Ovary (tissue), 9 donors: Measurements from ENCODE around the gene FILIP1L. TPM values are rescaled to one million over a fixed set of nuclear protein-coding genes. Genes with fewer than 3 reads are reported as not detected.

ENCODE experiments used
- DNase-seq, 5 donors: peaks; one replicate each; pipeline ENCODE4 v3.0.0-alpha.2; 2019 to 2020
- H3K27ac ChIP-seq, 2 donors: fragments of 200-600 bp; one replicate each; pipeline versions ENCODE4 v1.5.1 to v1.8.0; 2019 to 2022
- H3K27me3 ChIP-seq: fragments of 200-600 bp; one replicate; pipeline ENCODE4 v1.8.0; 2022
- H3K36me3 ChIP-seq: fragments of 200-600 bp; sonication (generic); one replicate; pipeline ENCODE4 v1.5.1; 2019
- H3K4me1 ChIP-seq: one replicate; pipeline ENCODE4 v1.8.1; 2013; ENCODE audit warnings: mild to moderate bottlenecking, moderate library complexity; ENCODE audit not compliant: insufficient read depth
- H3K4me3 ChIP-seq: fragments of 200-600 bp; sonication (generic); one replicate; pipeline ENCODE4 v1.5.1; 2017
- H3K9me3 ChIP-seq, 2 donors: fragments of 200-600 bp in 1 of 2; sonication (generic) in 1 of 2; one replicate each; pipeline versions ENCODE4 v1.5.1 to v1.8.1; 2013 to 2019; ENCODE audit warnings: mild to moderate bottlenecking in 1 of 2, moderate library complexity in 1 of 2
- CTCF ChIP-seq, 3 donors: fragments of 450-650 bp in 2 of 3; fragments of 200-600 bp in 1 of 3; IDR thresholded peaks; one replicate each; pipeline versions ENCODE4 v1.5.1 to v1.8.0; 2016 to 2022; ENCODE audit warnings: antibody characterized with exemption in 3 of 3, mild to moderate bottlenecking in 1 of 3
- EP300 ChIP-seq: sonication (generic); formaldehyde crosslinking; IDR thresholded peaks from one replicate; pipeline ENCODE4 v1.6.1; 2017; ENCODE audit warnings: antibody characterized with exemption
- POLR2A ChIP-seq: fragments of 450-650 bp; IDR thresholded peaks from one replicate; pipeline ENCODE4 v1.6.1; 2017; ENCODE audit warnings: antibody characterized with exemption, mild to moderate bottlenecking, moderate library complexity
- WGBS, 3 donors: extraction: QIAGEN DNeasy Blood & Tissue Kit in 1 of 3; methylation state at CpG; one replicate each; pipeline versions ENCODE4 v1.1.5 to v1.1.7; 2013 to 2017; 5-methylcytosine and 5-hydroxymethylcytosine counted together
- intact Hi-C, 4 donors: fragments of 100-400 bp; cut with DNase I; formaldehyde crosslinking; loops; one replicate each; pipeline versions ENCODE4 v1.11.0 to v1.15.1; 2022 to 2023
- polyA plus RNA-seq, 2 donors: library from polyadenylated mRNA; stranded (reverse); fragments of 200-250 nt in 1 of 2; fragments of 350-450 nt in 1 of 2; fragmentation: Illumina TruSeq in 1 of 2; extraction: RNeasy Lipid Tissue Mini Kit (QIAGEN cat#74804) in 1 of 2; gene quantifications; one replicate each; pipeline ENCODE4 v1.2.3, GENCODE V29; 2013 to 2014
- total RNA-seq, 7 donors: library from RNA; depleted of rRNA in 2 of 7; stranded (reverse); fragments of >200 nt in 2 of 7; fragmentation: NEBNext Ultra II Directional in 3 of 7; extraction: Animal tissue kit (Norgen Biotek cat#: 25700) in 3 of 7; gene quantifications; one replicate each; pipeline versions ENCODE4 v1.1.0 to v1.2.4, GENCODE V29; 2016 to 2023
- donor health status: DM: no; HTN: no; CAD: no; lungs with moderate emphysema.
- donor health status: DM: no; HTN: no; CAD: no.
- donor health status: Bipolar disorder and iron deficiency.
- donor health status: DM: yes; HTN: yes; CAD: no.
- donor health status: DM: no; HTN: no; CAD: no.
- donor health status: DM: yes; HTN: yes; CAD: no.

The FILIP1L gene
- total and polyA plus RNA-seq, 9 donors, result 23.7 to 174 (median 110) TPM

DNA sequence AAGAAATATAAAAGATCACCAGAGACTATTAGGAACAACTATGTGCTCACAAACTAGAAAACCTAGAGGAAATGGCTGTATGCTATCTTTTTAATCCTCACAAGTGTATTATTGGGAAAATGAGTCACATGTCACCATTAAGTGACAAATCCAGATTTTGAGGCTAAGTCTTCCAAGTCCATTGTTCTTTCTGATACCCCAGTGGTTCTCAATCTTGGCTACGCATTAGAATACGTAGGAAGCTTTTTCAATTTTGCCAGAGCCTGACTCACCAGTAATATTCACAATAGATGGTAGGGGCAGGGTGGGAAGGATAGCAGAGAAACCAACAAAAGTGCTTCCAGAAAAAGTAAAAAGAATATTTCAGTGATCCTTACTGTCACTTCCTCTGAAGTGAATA lies 117.0 kb downstream of the FILIP1L start:
- no peak overlapping the region for H3K27ac ChIP-seq
- intact Hi-C loops, result no loop called here

DNA sequence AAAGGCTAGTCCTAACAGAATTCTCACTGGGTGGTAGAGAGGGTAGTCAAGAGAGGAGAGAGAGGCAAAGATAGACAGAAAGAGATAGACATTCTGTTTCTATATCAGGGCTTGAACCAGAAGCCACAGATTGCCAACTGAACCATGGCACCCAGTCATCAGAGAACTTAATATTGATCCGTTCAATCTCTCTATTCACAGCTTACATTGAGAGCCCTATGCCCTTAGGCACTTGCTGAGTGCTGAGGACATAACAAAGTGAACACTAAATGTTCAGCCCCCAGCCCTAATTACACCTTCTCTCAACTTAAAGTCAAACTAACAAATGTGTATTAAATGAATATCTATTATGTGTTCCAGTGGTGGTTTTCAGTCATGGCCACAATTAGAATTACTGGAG lies 124.1 kb downstream of the FILIP1L start:
- no peak overlapping the region for H3K4me3 ChIP-seq
- TF ChIP-seq CTCF (IDR thresholded peaks at IDR 0.05) (no peak), EP300 (no peak), POLR2A (no peak)
- no peaks in the 10 kb centered on the region for H3K36me3 ChIP-seq
- 95 to 98% (median 96%) methylated on average over 1 of the region's 1 CpG for WGBS, 3 donors
- H3K4me1 ChIP-seq, result no peaks in the 10 kb centered on the region
- no peaks in the 10 kb centered on the region for H3K9me3 ChIP-seq
- no peaks in the 10 kb centered on the region for H3K27me3 ChIP-seq
- no peak for DNase-seq
- intact Hi-C loops, result no loop called here
- H3K27ac ChIP-seq, result no peak overlapping the region

More for the DNA sequence above, 117.0 kb downstream of the FILIP1L start:
- no peaks in the 10 kb centered on the region for H3K9me3 ChIP-seq
- no peaks in the 10 kb centered on the region for H3K4me1 ChIP-seq
- no peak for DNase-seq
- no peak overlapping the region for H3K4me3 ChIP-seq
- no peaks in the 10 kb centered on the region for H3K27me3 ChIP-seq
- no peak for TF ChIP-seq EP300
- TF ChIP-seq CTCF (IDR thresholded peaks at IDR 0.05), result no peak
- no peak for TF ChIP-seq POLR2A
- WGBS, 3 donors, result 88 to 94% (median 90%) methylated on average over 2 of the region's 2 CpGs
- H3K36me3 ChIP-seq, result no peaks in the 10 kb centered on the region

DNA sequence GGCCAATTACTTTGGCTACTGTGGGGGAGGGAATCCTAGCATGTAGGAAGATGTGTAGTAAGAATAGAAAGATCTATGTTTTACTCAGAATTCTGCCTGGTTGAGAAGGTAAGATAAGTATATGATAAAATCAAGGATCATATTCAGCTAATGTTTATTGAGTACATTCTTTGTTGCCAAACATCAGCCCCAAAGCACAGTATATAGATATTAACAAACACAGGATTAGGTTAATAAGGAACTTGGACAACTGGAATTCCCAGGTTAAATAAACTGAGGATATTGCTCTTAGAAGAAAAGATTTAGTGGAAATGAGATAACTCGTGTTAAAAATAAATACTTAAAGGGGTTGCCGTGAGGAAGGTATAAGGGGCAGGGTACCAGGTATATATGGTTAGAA lies 129.6 kb downstream of the FILIP1L start:
- no peak overlapping the region for H3K27ac ChIP-seq
- H3K4me1 ChIP-seq, result peaks cover 1% of the 10 kb centered on the region
- WGBS, 3 donors, result 58 to 67% (median 62%) methylated on average over 2 of the region's 2 CpGs
- no peak for DNase-seq
- intact Hi-C loops, result no loop called here
- no peaks in the 10 kb centered on the region for H3K36me3 ChIP-seq
- H3K9me3 ChIP-seq, result no peaks in the 10 kb centered on the region
- no peaks in the 10 kb centered on the region for H3K27me3 ChIP-seq
- TF ChIP-seq POLR2A (no peak), EP300 (no peak), CTCF (IDR thresholded peaks at IDR 0.05) (no peak)
- H3K4me3 ChIP-seq, result no peak overlapping the region

GRCh38 chr3:99984139-99984538 lies 130.2 kb downstream of the FILIP1L start:
- Histone ChIP-seq H3K4me3 (no peak overlapping the region), H3K27ac (no peak overlapping the region), H3K36me3 (no peaks in the 10 kb centered on the region), H3K9me3 (no peaks in the 10 kb centered on the region), H3K27me3 (no peaks in the 10 kb centered on the region), H3K4me1 (peaks cover 1% of the 10 kb centered on the region)
- DNase-seq, result no peak
- TF ChIP-seq EP300 (no peak), CTCF (IDR thresholded peaks at IDR 0.05) (no peak), POLR2A (no peak)
- intact Hi-C loops, result no loop called here

- Histone ChIP-seq H3K4me1 (peaks cover 1% of the 10 kb centered on the region), H3K36me3 (no peaks in the 10 kb centered on the region), H3K9me3 (no peaks in the 10 kb centered on the region), H3K27ac (no peak overlapping the region), H3K4me3 (no peak overlapping the region), H3K27me3 (no peaks in the 10 kb centered on the region)
- TF ChIP-seq CTCF (IDR thresholded peaks at IDR 0.05), result no peak
- no peak for TF ChIP-seq EP300
- TF ChIP-seq POLR2A, result no peak
- intact Hi-C loops, result no loop called here
- no peak for DNase-seq
- 97% methylated on average over 2 of the region's 2 CpGs for WGBS, 3 donors
Observed at GRCh38 chr3:99982650-99983049, 131.7 kb downstream of the FILIP1L start.
